AG09319 (cell line): ENCODE measurements around the gene OCIAD2.

ENCODE experiments used
- DNase-seq: peaks from one replicate; pipeline ENCODE4 v3.0.0-alpha.2; 2010; ENCODE audit warnings: low read depth; ENCODE audit errors: extremely low read depth
- CTCF ChIP-seq: IDR thresholded peaks from 2 replicates; pipeline ENCODE4 v1.5.1; 2011; ENCODE audit warnings: low read depth, mild to moderate bottlenecking, inconsistent platforms, low read length, moderate library complexity

Gene OCIAD2

GRCh38 chr4:48908687-48909086 lies 2.1 kb upstream of the OCIAD2 start:
- no peak for TF ChIP-seq CTCF

GRCh38 chr4:48907706-48908477 lies 1.3 kb upstream of the OCIAD2 start:
- no peak for TF ChIP-seq CTCF
- DNase-seq: no peak

More at GRCh38 chr4:48908687-48909086, 2.1 kb upstream of the OCIAD2 start:
- no peak for DNase-seq

GRCh38 chr4:48905363-48906015 lies 1.1 kb downstream of the OCIAD2 start:
- no peak for DNase-seq

GRCh38 chr4:48904541-48905142 lies 1.9 kb downstream of the OCIAD2 start:
- DNase-seq: no peak
- TF ChIP-seq CTCF: no peak

More at GRCh38 chr4:48905363-48906015, 1.1 kb downstream of the OCIAD2 start:
- no peak for TF ChIP-seq CTCF

- no peak for TF ChIP-seq CTCF
- no peak for DNase-seq
Measured at GRCh38 chr4:48904101-48904500, 2.5 kb downstream of the OCIAD2 start.

GRCh38 chr4:48902266-48902665 lies 4.3 kb downstream of the OCIAD2 start:
- no peak for TF ChIP-seq CTCF
- DNase-seq: no peak

GRCh38 chr4:48901196-48901595 lies 5.4 kb downstream of the OCIAD2 start:
- no peak for DNase-seq
- no peak for TF ChIP-seq CTCF
